ENCODE data around the gene RINL. TPM values are rescaled to one million over a fixed set of nuclear protein-coding genes. Genes with fewer than 3 reads are reported as not detected.

The RINL gene
- total RNA-seq, 4 donors from 2014 or later, result 5.3 to 10.4 (median 7.1) TPM

GRCh38 chr19:38898788-38899446 is 20.8 kb upstream of the RINL start:
- no peak for TF ChIP-seq CTCF (IDR thresholded peaks at IDR 0.05)
- DNase-seq (ENCODE audit: low spot score) (no peak), ATAC-seq (ENCODE audit: low FRiP score) (no peak)

- DNase-seq (ENCODE audit: low spot score) (no peak), ATAC-seq (ENCODE audit: low FRiP score) (no peak)
- no peak for TF ChIP-seq CTCF (IDR thresholded peaks at IDR 0.05)
Measured at GRCh38 chr19:38894968-38895367, 16.9 kb upstream of the RINL start.

GRCh38 chr19:38893341-38893771 is 15.3 kb upstream of the RINL start:
- ATAC-seq (ENCODE audit: low FRiP score), result no peak
- DNase-seq (ENCODE audit: low spot score), result no peak
- no peak for TF ChIP-seq CTCF (IDR thresholded peaks at IDR 0.05)

GRCh38 chr19:38892841-38893240 is 14.8 kb upstream of the RINL start:
- DNase-seq (ENCODE audit: low spot score) (no peak), ATAC-seq (ENCODE audit: low FRiP score) (no peak)
- TF ChIP-seq CTCF (IDR thresholded peaks at IDR 0.05), result no peak

GRCh38 chr19:38891771-38892170 is 13.7 kb upstream of the RINL start:
- DNase-seq (ENCODE audit: low spot score), result no peak
- no peak for TF ChIP-seq CTCF (IDR thresholded peaks at IDR 0.05)

GRCh38 chr19:38890686-38891085 is 12.6 kb upstream of the RINL start:
- DNase-seq (ENCODE audit: low spot score), result no peak
- ATAC-seq (ENCODE audit: low FRiP score), result no peak
- TF ChIP-seq CTCF (IDR thresholded peaks at IDR 0.05), result no peak

More at GRCh38 chr19:38891771-38892170, 13.7 kb upstream of the RINL start:
- no peak for ATAC-seq (ENCODE audit: low FRiP score)

- no peak for DNase-seq (ENCODE audit: low spot score)
- ATAC-seq (ENCODE audit: low FRiP score), result no peak
- TF ChIP-seq CTCF (IDR thresholded peaks at IDR 0.05), result no peak
Measured at GRCh38 chr19:38889803-38890202, 11.7 kb upstream of the RINL start.
